ENCODE measurements around the gene RSPO4. TPM values are rescaled to one million over a fixed set of nuclear protein-coding genes. Genes with fewer than 3 reads are reported as not detected.

Gene RSPO4
- total and polyA plus RNA-seq, 9 of the 15 experiments (the other 6 are each of a cell fraction or from before 2014, with no cell fraction given): 0.04 to 0.34 TPM; not detected in 7

DNA sequence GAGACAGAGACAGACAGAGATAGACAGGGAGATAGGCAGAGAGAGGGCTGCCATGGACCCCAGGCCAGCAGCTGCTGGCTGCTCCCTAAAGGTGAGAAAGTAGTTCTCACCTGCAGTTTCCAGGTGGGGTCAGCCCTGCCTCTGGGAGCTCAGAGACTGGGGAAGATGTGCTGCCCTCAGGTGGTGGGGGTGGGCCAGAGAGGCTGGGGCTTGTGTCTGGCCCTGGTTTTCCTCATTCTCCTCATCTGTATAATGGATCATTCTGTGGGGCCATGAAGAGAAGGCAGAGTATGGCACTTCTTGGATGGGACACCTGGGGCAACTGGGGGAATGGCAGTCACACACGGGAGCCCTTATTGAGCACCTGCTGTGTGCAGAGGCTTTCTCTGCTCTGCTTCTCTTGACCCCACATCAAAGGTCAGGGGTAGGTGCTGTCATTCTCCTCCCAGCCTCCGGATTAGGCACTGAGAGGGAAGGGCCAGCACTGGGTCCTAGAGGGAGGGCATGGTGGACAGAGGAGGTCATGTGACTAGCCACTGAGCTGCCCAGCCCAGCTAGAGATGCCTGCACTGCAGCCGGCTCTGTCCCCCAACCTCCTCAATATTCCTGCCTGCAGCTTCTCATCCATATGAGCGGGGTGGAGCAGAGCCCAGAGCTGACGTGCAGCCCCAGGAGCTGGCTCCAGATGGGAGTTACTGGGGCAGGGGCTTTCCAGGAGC is 90.1 kb downstream of the RSPO4 start:
- ATAC-seq (no peak), DNase-seq (ENCODE audit: extremely low read depth in 1 of 4, low spot score in 3 of 4) (no peak), FAIRE-seq (no peak)
- H3K27ac ChIP-seq (ENCODE audit: extremely low read depth, low read depth, low read length): no peak overlapping the region
- no TSS peak for BruUV-seq (replicated peaks)
- H3K4me2 ChIP-seq (ENCODE audit: insufficient read depth, low read length): no peak overlapping the region
- no peaks in the 10 kb centered on the region for H4K20me1 ChIP-seq (replicated peaks; ENCODE audit: control insufficient read depth, insufficient read depth, low read length)
- 0% methylated on average over 2 of the region's 5 CpGs for WGBS (ENCODE audit: insufficient coverage, low coverage, missing lambda C conversion rate)
- no peak overlapping the region for H2AFZ ChIP-seq (ENCODE audit: low read depth, low read length)
- TF ChIP-seq, protein P1, sequence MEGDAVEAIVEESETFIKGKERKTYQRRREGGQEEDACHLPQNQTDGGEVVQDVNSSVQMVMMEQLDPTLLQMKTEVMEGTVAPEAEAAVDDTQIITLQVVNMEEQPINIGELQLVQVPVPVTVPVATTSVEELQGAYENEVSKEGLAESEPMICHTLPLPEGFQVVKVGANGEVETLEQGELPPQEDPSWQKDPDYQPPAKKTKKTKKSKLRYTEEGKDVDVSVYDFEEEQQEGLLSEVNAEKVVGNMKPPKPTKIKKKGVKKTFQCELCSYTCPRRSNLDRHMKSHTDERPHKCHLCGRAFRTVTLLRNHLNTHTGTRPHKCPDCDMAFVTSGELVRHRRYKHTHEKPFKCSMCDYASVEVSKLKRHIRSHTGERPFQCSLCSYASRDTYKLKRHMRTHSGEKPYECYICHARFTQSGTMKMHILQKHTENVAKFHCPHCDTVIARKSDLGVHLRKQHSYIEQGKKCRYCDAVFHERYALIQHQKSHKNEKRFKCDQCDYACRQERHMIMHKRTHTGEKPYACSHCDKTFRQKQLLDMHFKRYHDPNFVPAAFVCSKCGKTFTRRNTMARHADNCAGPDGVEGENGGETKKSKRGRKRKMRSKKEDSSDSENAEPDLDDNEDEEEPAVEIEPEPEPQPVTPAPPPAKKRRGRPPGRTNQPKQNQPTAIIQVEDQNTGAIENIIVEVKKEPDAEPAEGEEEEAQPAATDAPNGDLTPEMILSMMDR (IDR thresholded peaks at IDR 0.05 in 2 of 3, conservative IDR thresholded peaks at IDR 0.05 in 1 of 3; ENCODE audit: insufficient read depth in 2 of 3, low read depth in 1 of 3, low read length in 3 of 3): peak; percentile 9 to 25 (median 10); a peak in 1 of 6 replicates
- no peak for TF ChIP-seq CBX2 (IDR thresholded peaks at IDR 0.05; ENCODE audit: insufficient read depth, low read length, poor library complexity, severe bottlenecking)
- TF ChIP-seq ZNF76 (CRISPR knock-in tag; IDR thresholded peaks at IDR 0.05; ENCODE audit: borderline replicate concordance): no peak
- TF ChIP-seq, protein P2, sequence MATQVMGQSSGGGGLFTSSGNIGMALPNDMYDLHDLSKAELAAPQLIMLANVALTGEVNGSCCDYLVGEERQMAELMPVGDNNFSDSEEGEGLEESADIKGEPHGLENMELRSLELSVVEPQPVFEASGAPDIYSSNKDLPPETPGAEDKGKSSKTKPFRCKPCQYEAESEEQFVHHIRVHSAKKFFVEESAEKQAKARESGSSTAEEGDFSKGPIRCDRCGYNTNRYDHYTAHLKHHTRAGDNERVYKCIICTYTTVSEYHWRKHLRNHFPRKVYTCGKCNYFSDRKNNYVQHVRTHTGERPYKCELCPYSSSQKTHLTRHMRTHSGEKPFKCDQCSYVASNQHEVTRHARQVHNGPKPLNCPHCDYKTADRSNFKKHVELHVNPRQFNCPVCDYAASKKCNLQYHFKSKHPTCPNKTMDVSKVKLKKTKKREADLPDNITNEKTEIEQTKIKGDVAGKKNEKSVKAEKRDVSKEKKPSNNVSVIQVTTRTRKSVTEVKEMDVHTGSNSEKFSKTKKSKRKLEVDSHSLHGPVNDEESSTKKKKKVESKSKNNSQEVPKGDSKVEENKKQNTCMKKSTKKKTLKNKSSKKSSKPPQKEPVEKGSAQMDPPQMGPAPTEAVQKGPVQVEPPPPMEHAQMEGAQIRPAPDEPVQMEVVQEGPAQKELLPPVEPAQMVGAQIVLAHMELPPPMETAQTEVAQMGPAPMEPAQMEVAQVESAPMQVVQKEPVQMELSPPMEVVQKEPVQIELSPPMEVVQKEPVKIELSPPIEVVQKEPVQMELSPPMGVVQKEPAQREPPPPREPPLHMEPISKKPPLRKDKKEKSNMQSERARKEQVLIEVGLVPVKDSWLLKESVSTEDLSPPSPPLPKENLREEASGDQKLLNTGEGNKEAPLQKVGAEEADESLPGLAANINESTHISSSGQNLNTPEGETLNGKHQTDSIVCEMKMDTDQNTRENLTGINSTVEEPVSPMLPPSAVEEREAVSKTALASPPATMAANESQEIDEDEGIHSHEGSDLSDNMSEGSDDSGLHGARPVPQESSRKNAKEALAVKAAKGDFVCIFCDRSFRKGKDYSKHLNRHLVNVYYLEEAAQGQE (IDR thresholded peaks at IDR 0.05; ENCODE audit: borderline replicate concordance): peak; percentile 7; the same call in 1 of the 2 replicates
- TF ChIP-seq, protein P2 (CRISPR knock-in tag; IDR thresholded peaks at IDR 0.05; ENCODE audit: low read depth): no peak
- no peaks in the 10 kb centered on the region for H3K4me1 ChIP-seq (replicated peaks in 1 of 2; ENCODE audit: control insufficient read depth in 2 of 2, insufficient read depth in 2 of 2, low read length in 2 of 2)
- intact Hi-C loops (cut with micrococcal nuclease) (no loop called here), in situ Hi-C loops (cut with MboI) (no loop called here)
- H3K79me2 ChIP-seq (ENCODE audit: control insufficient read depth, insufficient read depth, low read length): no peaks in the 10 kb centered on the region
- no peaks in the 10 kb centered on the region for H3K9me3 ChIP-seq (replicated peaks; ENCODE audit: control insufficient read depth, insufficient read depth, low read depth, low read length)
- H3K27me3 ChIP-seq (ENCODE audit: control insufficient read depth in 2 of 2, insufficient read depth in 2 of 2, low read length in 2 of 2): peaks cover 8 to 38% of the 10 kb centered on the region in 2 experiments; a peak in 4 of 5 replicates
- CTCF ChIA-PET (ENCODE audit: low intra/inter-chr PET ratio): interaction anchor here (1.6 kb wide), 1 partner anchor 96 kb away, joined by 6 read pairs; no protein-coding TSS in a partner anchor
- POLR2A ChIA-PET: interaction anchor here (0.6 kb wide), 1 partner anchor 106 kb away, joined by 3 read pairs; no protein-coding TSS in a partner anchor
- no peaks in the 10 kb centered on the region for H3K9me1 ChIP-seq (ENCODE audit: control insufficient read depth, insufficient read depth, low read length)
- H3K36me3 ChIP-seq (ENCODE audit: control insufficient read depth, insufficient read depth, low read length): no peaks in the 10 kb centered on the region
- H3K9ac ChIP-seq (ENCODE audit: insufficient read depth in 1 of 2, low read depth in 2 of 2, low read length in 2 of 2): no peak overlapping the region
- H3K4me3 ChIP-seq: no peak overlapping the region
